ENCODE measurements around the gene HOXC4.
"Not testable (repeated sequence)": the region's sequence is repeated elsewhere in the genome, so short reads cannot be mapped to it uniquely, and the experiment has no call there.

Gene HOXC4

GRCh38 chr12:54037360-54038283 is 16.0 kb upstream of the HOXC4 start:
- no peaks in the 10 kb centered on the region for H3K36me3 Mint-ChIP-seq (ENCODE audit: low read depth)
- H3K9me3 Mint-ChIP-seq = peaks cover 5% of the 10 kb centered on the region
- H3K4me1 Mint-ChIP-seq (ENCODE audit: low read depth) = peaks cover 3% of the 10 kb centered on the region
- no peak overlapping the region for H3K27ac Mint-ChIP-seq
- H3K4me3 Mint-ChIP-seq = no peak overlapping the region
- intact Hi-C loops (cut with micrococcal nuclease) = no loop called here
- peaks cover 95% of the 10 kb centered on the region for H3K27me3 Mint-ChIP-seq

DNA sequence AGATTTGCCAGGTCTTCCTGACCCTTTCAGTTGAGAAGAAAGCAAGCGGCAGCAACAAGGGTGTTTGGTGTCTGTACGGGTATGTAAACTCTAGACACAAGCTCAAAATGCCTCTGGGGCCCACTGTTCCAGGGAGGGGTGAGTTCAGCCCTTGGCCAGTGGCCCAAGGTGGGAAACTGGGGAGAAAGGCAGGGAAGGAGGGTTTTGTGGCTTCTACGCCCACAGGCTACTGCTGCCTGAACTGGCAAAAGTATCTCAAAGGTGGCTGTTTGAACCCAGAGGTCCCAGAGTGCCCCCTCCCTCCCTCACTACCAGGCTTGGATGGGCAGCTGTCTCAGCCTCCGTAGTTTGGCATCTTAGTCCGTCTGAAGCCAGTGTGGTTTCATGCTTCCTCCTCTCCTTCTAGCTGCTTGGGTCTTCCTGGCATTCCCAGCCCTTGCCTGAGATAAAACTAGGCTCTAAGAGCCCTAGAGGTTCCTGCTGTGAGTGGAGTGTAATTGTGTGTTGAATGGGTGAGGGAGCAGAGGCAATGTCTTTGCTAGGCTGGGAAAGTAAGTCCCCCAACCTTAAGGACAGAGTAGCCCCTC is 15.3 kb upstream of the HOXC4 start:
- H3K9me3 Mint-ChIP-seq = no peaks in the 10 kb centered on the region
- H3K4me1 Mint-ChIP-seq (ENCODE audit: low read depth) = no peaks in the 10 kb centered on the region
- peaks cover 95% of the 10 kb centered on the region for H3K27me3 Mint-ChIP-seq
- intact Hi-C loops (cut with micrococcal nuclease) = no loop called here
- no peak overlapping the region for H3K27ac Mint-ChIP-seq
- no peaks in the 10 kb centered on the region for H3K36me3 Mint-ChIP-seq (ENCODE audit: low read depth)
- no peak overlapping the region for H3K4me3 Mint-ChIP-seq

DNA sequence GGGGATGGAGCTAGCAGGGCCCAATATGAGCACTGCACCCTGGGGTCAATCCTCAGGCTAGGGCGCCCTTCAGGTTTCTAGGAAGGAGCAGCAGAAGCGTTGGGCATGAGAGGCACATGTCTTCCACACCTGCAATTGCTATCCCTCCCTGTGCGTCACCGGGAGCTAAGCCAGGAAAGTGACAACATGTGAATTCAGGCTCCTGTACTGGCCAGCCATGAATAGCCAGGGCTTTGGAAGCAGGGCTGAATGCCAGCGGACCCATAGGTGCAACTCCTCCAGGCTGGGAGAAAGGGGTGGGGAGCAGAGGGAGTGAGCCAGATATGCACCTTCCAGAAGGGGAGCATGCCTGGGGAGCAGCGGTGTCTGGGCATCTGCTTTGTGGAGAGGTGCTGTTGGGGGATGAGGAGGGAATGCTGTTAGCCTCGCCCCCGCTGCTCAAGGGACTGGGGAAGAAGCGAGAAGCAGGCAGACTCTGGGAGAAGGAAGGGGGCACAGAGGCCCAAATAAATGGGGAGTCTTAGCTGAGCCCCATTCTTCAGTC is 14.7 kb upstream of the HOXC4 start:
- Mint-ChIP-seq H3K4me3 (no peak overlapping the region), H3K9me3 (no peaks in the 10 kb centered on the region), H3K27ac (no peak overlapping the region), H3K4me1 (ENCODE audit: low read depth) (no peaks in the 10 kb centered on the region), H3K27me3 (peaks cover 98% of the 10 kb centered on the region), H3K36me3 (ENCODE audit: low read depth) (no peaks in the 10 kb centered on the region)
- intact Hi-C loops (cut with micrococcal nuclease) = no loop called here

GRCh38 chr12:54039417-54040147 is 14.1 kb upstream of the HOXC4 start:
- Mint-ChIP-seq H3K36me3 (ENCODE audit: low read depth) (no peaks in the 10 kb centered on the region), H3K27me3 (peaks cover 98% of the 10 kb centered on the region), H3K4me3 (no peak overlapping the region), H3K27ac (no peak overlapping the region), H3K4me1 (ENCODE audit: low read depth) (no peaks in the 10 kb centered on the region), H3K9me3 (no peaks in the 10 kb centered on the region)
- intact Hi-C loops (cut with micrococcal nuclease) = no loop called here

DNA sequence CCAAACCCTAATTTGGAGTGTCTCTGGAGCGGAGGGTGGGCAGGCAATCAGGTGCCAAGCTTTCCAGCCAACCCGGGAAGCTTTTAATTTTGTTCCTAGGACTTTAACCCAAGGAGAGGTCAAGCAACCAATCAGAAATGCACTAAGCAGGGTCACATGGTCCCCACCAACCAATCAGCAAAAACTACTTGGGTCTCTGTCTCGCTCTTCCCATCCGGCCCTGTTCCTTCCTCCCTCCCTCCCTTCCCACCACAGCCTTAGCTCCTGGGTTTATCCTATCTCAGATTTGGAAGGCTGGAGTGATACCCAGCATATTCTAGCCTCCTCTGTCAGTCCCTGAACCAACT is 13.5 kb upstream of the HOXC4 start:
- peaks cover 98% of the 10 kb centered on the region for H3K27me3 Mint-ChIP-seq
- intact Hi-C loops (cut with micrococcal nuclease) = no loop called here
- no peak overlapping the region for H3K27ac Mint-ChIP-seq
- no peaks in the 10 kb centered on the region for H3K4me1 Mint-ChIP-seq (ENCODE audit: low read depth)
- no peaks in the 10 kb centered on the region for H3K36me3 Mint-ChIP-seq (ENCODE audit: low read depth)
- no peaks in the 10 kb centered on the region for H3K9me3 Mint-ChIP-seq
- H3K4me3 Mint-ChIP-seq = no peak overlapping the region

DNA sequence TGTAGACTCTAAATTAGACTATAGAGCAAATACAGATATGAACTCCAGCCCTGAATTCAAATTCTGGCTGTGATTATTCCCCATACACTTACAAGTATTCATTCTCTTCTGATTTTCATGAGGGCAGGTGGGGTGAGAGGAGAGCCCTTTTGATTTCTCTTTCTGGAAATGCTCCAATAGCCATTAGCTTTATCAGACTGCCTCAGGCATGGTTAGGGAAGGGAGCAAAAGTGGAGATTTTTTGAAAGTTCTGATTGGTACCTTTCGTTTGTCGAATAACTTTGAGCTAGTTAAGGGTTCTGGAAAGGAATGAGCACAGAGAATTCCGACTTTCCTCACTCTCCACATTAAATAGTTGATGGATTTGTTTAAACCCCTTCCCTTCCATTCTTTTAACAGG is 13.0 kb upstream of the HOXC4 start:
- Mint-ChIP-seq H3K4me3 (no peak overlapping the region), H3K9me3 (no peaks in the 10 kb centered on the region), H3K36me3 (ENCODE audit: low read depth) (no peaks in the 10 kb centered on the region), H3K27ac (no peak overlapping the region), H3K27me3 (peaks cover 98% of the 10 kb centered on the region), H3K4me1 (ENCODE audit: low read depth) (no peaks in the 10 kb centered on the region)
- intact Hi-C loops (cut with micrococcal nuclease) = no loop called here

DNA sequence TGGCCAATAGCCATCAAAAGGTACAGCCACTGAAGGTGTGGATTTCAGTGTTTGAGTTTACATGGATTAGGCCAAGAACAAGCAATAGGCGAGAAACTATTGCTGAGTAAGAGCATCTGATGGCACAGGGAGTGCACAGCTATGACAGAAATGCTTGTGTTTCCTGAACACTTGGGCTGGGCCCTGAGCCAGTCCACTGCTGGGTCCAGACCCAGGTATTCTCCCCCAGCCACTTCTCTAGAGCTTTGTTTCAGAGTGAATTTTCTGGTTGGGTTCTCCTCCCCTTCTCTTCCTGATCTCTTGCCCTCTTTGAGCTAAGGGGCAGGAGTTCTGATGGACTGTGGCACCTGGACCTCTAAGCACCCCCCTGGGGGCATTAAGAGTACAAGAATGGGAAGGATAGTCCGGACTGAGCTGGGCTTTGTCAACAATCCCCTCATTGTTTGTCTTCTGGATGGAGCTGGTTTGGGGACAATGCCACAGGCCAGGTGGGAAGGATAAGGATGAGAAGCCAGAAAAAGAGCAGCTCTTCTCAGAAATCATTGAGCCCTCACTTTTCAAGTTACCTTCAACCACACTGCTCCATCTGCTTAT is 12.4 kb upstream of the HOXC4 start:
- no peaks in the 10 kb centered on the region for H3K4me1 Mint-ChIP-seq (ENCODE audit: low read depth)
- H3K36me3 Mint-ChIP-seq (ENCODE audit: low read depth) = no peaks in the 10 kb centered on the region
- peaks cover 98% of the 10 kb centered on the region for H3K27me3 Mint-ChIP-seq
- intact Hi-C loops (cut with micrococcal nuclease) = no loop called here
- H3K4me3 Mint-ChIP-seq = no peak overlapping the region
- H3K27ac Mint-ChIP-seq = no peak overlapping the region
- no peaks in the 10 kb centered on the region for H3K9me3 Mint-ChIP-seq

GRCh38 chr12:54042033-54042432 is 11.6 kb upstream of the HOXC4 start:
- H3K36me3 Mint-ChIP-seq (ENCODE audit: low read depth); H3K4me3 Mint-ChIP-seq; H3K4me1 Mint-ChIP-seq (ENCODE audit: low read depth); intact Hi-C loops (cut with micrococcal nuclease); H3K27ac Mint-ChIP-seq; H3K9me3 Mint-ChIP-seq: not testable (repeated sequence)
- H3K27me3 Mint-ChIP-seq = peaks cover 98% of the 10 kb centered on the region

- peaks cover 98% of the 10 kb centered on the region for H3K27me3 Mint-ChIP-seq
- intact Hi-C loops (cut with micrococcal nuclease) = no loop called here
- no peak overlapping the region for H3K4me3 Mint-ChIP-seq
- H3K36me3 Mint-ChIP-seq (ENCODE audit: low read depth) = no peaks in the 10 kb centered on the region
- peaks cover 6% of the 10 kb centered on the region for H3K4me1 Mint-ChIP-seq (ENCODE audit: low read depth)
- no peaks in the 10 kb centered on the region for H3K9me3 Mint-ChIP-seq
- no peak overlapping the region for H3K27ac Mint-ChIP-seq
These were observed 10.4 kb upstream of the HOXC4 start for GRCh38 chr12:54042970-54043853.

- Mint-ChIP-seq H3K4me1 (ENCODE audit: low read depth) (peaks cover 6% of the 10 kb centered on the region), H3K27me3 (peaks cover 98% of the 10 kb centered on the region), H3K27ac (no peak overlapping the region), H3K36me3 (ENCODE audit: low read depth) (no peaks in the 10 kb centered on the region), H3K9me3 (no peaks in the 10 kb centered on the region), H3K4me3 (no peak overlapping the region)
- intact Hi-C loops (cut with micrococcal nuclease) = no loop called here
These were observed 9.1 kb upstream of the HOXC4 start for GRCh38 chr12:54044425-54045103.

DNA sequence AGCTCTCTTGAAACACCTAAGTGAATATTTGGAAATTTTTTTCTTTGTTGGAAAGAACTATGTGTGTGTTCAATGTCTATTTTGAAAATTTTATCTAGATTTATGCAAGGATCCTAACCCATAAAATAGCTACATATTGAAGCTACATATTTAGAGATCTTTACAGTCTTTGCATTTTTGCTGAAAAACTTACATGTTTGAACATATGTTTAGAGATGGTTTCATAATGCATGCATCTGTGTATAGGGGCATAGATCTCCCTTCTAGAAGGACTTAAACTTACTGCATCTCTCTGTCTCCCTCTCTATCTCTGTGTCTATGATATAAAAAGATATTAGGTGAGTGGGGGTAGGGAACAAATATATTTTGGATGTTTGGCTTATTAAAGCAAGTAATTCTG is 8.2 kb upstream of the HOXC4 start:
- no peaks in the 10 kb centered on the region for H3K36me3 Mint-ChIP-seq (ENCODE audit: low read depth)
- H3K4me1 Mint-ChIP-seq (ENCODE audit: low read depth) = peaks cover 6% of the 10 kb centered on the region
- intact Hi-C loops (cut with micrococcal nuclease) = no loop called here
- no peak overlapping the region for H3K4me3 Mint-ChIP-seq
- no peaks in the 10 kb centered on the region for H3K9me3 Mint-ChIP-seq
- no peak overlapping the region for H3K27ac Mint-ChIP-seq
- H3K27me3 Mint-ChIP-seq = peaks cover 98% of the 10 kb centered on the region

- intact Hi-C loops (cut with micrococcal nuclease) = no loop called here
- no peak overlapping the region for H3K27ac Mint-ChIP-seq
- H3K9me3 Mint-ChIP-seq = no peaks in the 10 kb centered on the region
- peaks cover 100% of the 10 kb centered on the region for H3K27me3 Mint-ChIP-seq
- no peaks in the 10 kb centered on the region for H3K36me3 Mint-ChIP-seq (ENCODE audit: low read depth)
- peaks cover 9% of the 10 kb centered on the region for H3K4me1 Mint-ChIP-seq (ENCODE audit: low read depth)
- H3K4me3 Mint-ChIP-seq = no peak overlapping the region
These were observed 7.6 kb upstream of the HOXC4 start for GRCh38 chr12:54045868-54046521.

All from dendritic cell treated with granulocyte-macrophage colony-stimulating factor and Interleukin-4, amounts not matched to agents 40 ng/mL and 50 ng/mL, for 4 days (primary cell).